HepG2 (cell line): ENCODE measurements around the gene CHCHD6. TPM values are rescaled to one million over a fixed set of nuclear protein-coding genes. Genes with fewer than 3 reads are reported as not detected.

Source experiments
- ATAC-seq: fragments of 200-7000 bp; cut with Tn5 transposase; 3 replicates; pipeline ENCODE4 v1.9.1; 2020; ENCODE audit warnings: mild to moderate bottlenecking, moderate library complexity
- BruUV-seq: library from RNA; stranded (reverse); fragments of 400-500 nt; replicated peaks from 2 replicates; lab custom pipeline; 2021; lab: Mats Ljungman, UMichigan
- CTCF ChIA-PET: fragments of 300-600 bp; formaldehyde crosslinking; extraction: SDS; loops from one replicate; lab custom pipeline; 2021; ENCODE audit warnings: low total read pairs, inconsistent platforms, low intra/inter-chr PET ratio; lab: Yijun Ruan, JAX
- POLR2A ChIA-PET: fragments of 350-600 bp; sonication (Branson Sonifier 250); formaldehyde crosslinking; loops from one replicate; lab custom pipeline; 2020; ENCODE audit warnings: antibody characterized with exemption, inconsistent platforms; lab: Yijun Ruan, JAX
- DNase-seq: peaks from one replicate; pipeline ENCODE4 v3.0.0-alpha.2; 2015; ENCODE audit warnings: low spot score
- FAIRE-seq: peaks from 3 replicates; lab custom pipeline; 2011; peaks lifted over from hg19 to GRCh38; lab: Jason Lieb, UNC
- H2AFZ ChIP-seq: one replicate; pipeline ENCODE4 v1.6.1; 2011; ENCODE audit warnings: low read length, inconsistent platforms
- H3K27ac ChIP-seq: fragments of 300-600 bp; 3 replicates; pipeline ENCODE4 v1.8.0; 2011; ENCODE audit warnings: mixed run types, mild to moderate bottlenecking, mixed read lengths, low read length, inconsistent platforms; ENCODE audit not compliant: insufficient read depth; ENCODE audit errors: extremely low read length
- H3K27me3 ChIP-seq, 2 experiments: fragments of 200-600 bp in 1 of 2; 2 replicates in 1 of 2; 3 replicates in 1 of 2; pipeline versions ENCODE4 v1.6.0 to v1.8.0; 2011; ENCODE audit warnings: low read length in 2 of 2, mild to moderate bottlenecking in 2 of 2, moderate library complexity in 2 of 2, inconsistent platforms in 1 of 2; ENCODE audit not compliant: insufficient read depth in 2 of 2, control insufficient read depth in 1 of 2
- H3K36me3 ChIP-seq, 2 experiments: fragments of 200-600 bp in 1 of 2; replicated peaks in 1 of 2; 2 replicates in 1 of 2; 3 replicates in 1 of 2; pipeline versions ENCODE4 v1.5.1 to v1.8.0; 2011; ENCODE audit warnings: low read length in 2 of 2, inconsistent platforms in 1 of 2; ENCODE audit not compliant: insufficient read depth in 2 of 2, control insufficient read depth in 1 of 2
- H3K4me1 ChIP-seq: 2 replicates; pipeline ENCODE4 v1.5.1; 2012; ENCODE audit warnings: low read length, inconsistent platforms; ENCODE audit not compliant: insufficient read depth
- H3K4me2 ChIP-seq: 2 replicates; pipeline ENCODE4 v1.6.0; 2011; ENCODE audit warnings: low read depth, low read length, inconsistent platforms
- H3K4me3 ChIP-seq, 3 experiments: fragments of 200-600 bp in 1 of 3; sonication (generic), shearing (Covaris generic) in 1 of 3; replicated peaks in 1 of 3; 2 replicates each; pipeline ENCODE4 v1.5.1; 2011 to 2016; ENCODE audit warnings: low read length in 3 of 3, inconsistent platforms in 2 of 3, low read depth in 2 of 3, mild to moderate bottlenecking in 2 of 3, control low read depth in 1 of 3, mixed read lengths in 1 of 3; ENCODE audit not compliant: insufficient read depth in 1 of 3
- H3K79me2 ChIP-seq: one replicate; pipeline ENCODE4 v1.6.1; 2011; ENCODE audit warnings: low read length, inconsistent platforms; ENCODE audit not compliant: insufficient read depth
- H3K9ac ChIP-seq: 2 replicates; pipeline ENCODE4 v1.6.0; 2011; ENCODE audit warnings: mild to moderate bottlenecking, low read depth, low read length, inconsistent platforms; ENCODE audit not compliant: insufficient read depth
- H3K9me3 ChIP-seq: 2 replicates; pipeline ENCODE4 v1.5.1; 2012; ENCODE audit warnings: mild to moderate bottlenecking, low read length
- H4K20me1 ChIP-seq: 2 replicates; pipeline ENCODE4 v1.6.0; 2011; ENCODE audit warnings: inconsistent platforms, mild to moderate bottlenecking, low read length, moderate library complexity; ENCODE audit not compliant: insufficient read depth
- GATAD2A ChIP-seq: IDR thresholded peaks from 2 replicates; pipeline ENCODE4 v1.6.1; 2016
- HNRNPUL1 ChIP-seq: fragments of 200-400 bp; formaldehyde crosslinking; IDR thresholded peaks from 2 replicates; pipeline ENCODE4 v1.6.1; 2017; ENCODE audit warnings: low read depth, mild to moderate bottlenecking, low read length, moderate library complexity
- REXO4 ChIP-seq: sonication (generic); formaldehyde crosslinking; IDR thresholded peaks from 2 replicates; pipeline ENCODE4 v1.8.0; 2022; ENCODE audit warnings: missing genetic modification reagents, mild to moderate bottlenecking, borderline replicate concordance
- RFXANK ChIP-seq: IDR thresholded peaks from 2 replicates; pipeline ENCODE4 v1.6.1; 2016
- ZNF432 ChIP-seq: sonication (generic); formaldehyde crosslinking; IDR thresholded peaks from 2 replicates; pipeline ENCODE4 v1.5.0; 2020; ENCODE audit warnings: missing genetic modification reagents, mild to moderate bottlenecking, borderline replicate concordance
- ZNF558 ChIP-seq: sonication (generic); formaldehyde crosslinking; IDR thresholded peaks from 2 replicates; pipeline ENCODE4 v1.9.0; 2022; ENCODE audit warnings: mild to moderate bottlenecking, missing genetic modification reagents, borderline replicate concordance
- ZNF678 ChIP-seq: sonication (generic); formaldehyde crosslinking; IDR thresholded peaks from 2 replicates; pipeline ENCODE4 v1.4.0; 2020; ENCODE audit warnings: mild to moderate bottlenecking, missing genetic modification reagents
- WGBS: methylation state at CpG from one replicate; pipeline ENCODE4 v1.1.6; 2017; ENCODE audit warnings: low lambda C conversion rate; 5-methylcytosine and 5-hydroxymethylcytosine counted together
- in situ Hi-C: cut with HindIII; loops from 2 replicates; pipeline ENCODE4 v1.10.0; 2017; ENCODE audit warnings: low pct_unique_long_range_greater_than_20kb; ENCODE audit not compliant: extremely low pct_ligation_motif_present
- intact Hi-C: fragments of 100-400 bp; cut with micrococcal nuclease; formaldehyde crosslinking; loops from one replicate; pipeline ENCODE4 v1.10.0; 2022; ENCODE audit not compliant: unreplicated experiment
- polyA plus RNA-seq, 8 experiments: library from polyadenylated mRNA; depleted of rRNA in 3 of 8; stranded (reverse) in 7 of 8; unstranded in 1 of 8; fragments of >200 nt; fragmentation: Illumina TruSeq in 4 of 8; extraction: Trizol in 4 of 8; gene quantifications; 2 replicates each; pipeline versions ENCODE4 v1.2.1 to v1.2.3, GENCODE V29; 2011 to 2016; ENCODE audit warnings: low read depth in 4 of 8, missing spikeins in 1 of 8, mixed read lengths in 1 of 8; ENCODE audit not compliant: insufficient read depth in 1 of 8
- total RNA-seq, 5 experiments: library from RNA; depleted of rRNA; stranded (reverse); fragments of >200 nt; fragmentation: Illumina TruSeq; extraction: Trizol; gene quantifications; 2 replicates each; pipeline ENCODE4 v1.2.3, GENCODE V29; 2016; ENCODE audit warnings: low read depth in 1 of 5
- TF ChIP-seq, protein P1 (sequence below): sonication (generic); formaldehyde crosslinking; IDR thresholded peaks from 2 replicates; pipeline ENCODE4 v1.5.0; 2020; ENCODE audit warnings: mild to moderate bottlenecking, missing genetic modification reagents, moderate library complexity

Gene CHCHD6
- total and polyA plus RNA-seq, 2 of the 13 experiments (the other 11 are each of a cell fraction or from before 2014, with no cell fraction given): 20.3 to 20.8 TPM

DNA sequence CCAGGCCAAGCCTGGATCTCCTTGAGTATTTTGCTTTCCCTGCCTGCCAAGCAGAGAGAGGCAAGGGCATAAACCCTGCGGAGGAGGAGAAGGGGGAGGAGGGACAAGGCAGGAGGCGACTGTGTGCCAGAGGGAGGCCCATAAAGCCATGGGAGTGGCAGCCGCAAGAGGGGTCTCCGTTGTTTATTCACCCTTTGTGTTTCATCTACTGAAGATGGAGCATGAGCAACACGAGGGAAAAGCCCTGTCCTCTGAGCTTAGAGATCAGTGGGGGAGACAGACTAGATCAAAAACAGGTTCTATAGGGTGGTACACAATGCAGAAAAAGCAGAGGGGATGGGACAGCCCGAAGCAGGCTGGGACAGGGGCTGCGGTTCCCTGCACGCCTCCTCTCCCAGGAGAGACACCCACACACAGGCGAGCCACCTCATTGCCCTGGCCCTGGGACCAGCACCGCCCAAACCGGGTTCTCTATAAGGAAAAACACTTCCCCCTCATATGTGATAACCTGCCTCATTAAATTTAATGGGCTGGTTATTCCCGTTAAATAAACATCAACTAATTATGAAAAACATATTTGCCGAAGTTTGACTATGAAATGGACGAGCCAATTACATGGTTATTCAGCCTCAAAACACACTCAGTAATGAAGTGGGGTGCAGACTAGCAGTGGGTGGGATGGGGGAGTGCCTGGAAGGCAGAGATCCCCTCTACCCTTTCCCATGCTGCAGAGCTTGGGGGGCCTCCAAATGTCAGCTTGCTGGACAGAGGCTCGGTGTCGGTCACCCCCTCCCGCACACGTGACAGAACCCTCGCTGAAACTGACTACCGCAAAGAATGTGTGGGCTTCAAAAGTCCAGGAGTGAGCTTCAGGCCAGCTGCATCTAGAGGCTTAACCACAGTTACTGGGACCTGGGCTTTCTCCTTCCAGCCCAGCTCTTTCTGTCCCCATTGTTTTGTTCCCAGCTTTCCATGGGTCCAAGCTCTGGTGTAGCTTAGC, 264.7 kb downstream of the CHCHD6 start:
- CTCF ChIA-PET: no interaction called here
- ATAC-seq (no peak), DNase-seq (no peak), FAIRE-seq (no peak)
- intact Hi-C loops: no loop called here
- H3K79me2 ChIP-seq: no peaks in the 10 kb centered on the region
- H3K27ac ChIP-seq: no peak overlapping the region
- WGBS: 50% methylated on average over 12 of the region's 20 CpGs
- no peaks in the 10 kb centered on the region for H3K9me3 ChIP-seq
- no peaks in the 10 kb centered on the region for H3K36me3 ChIP-seq
- in situ Hi-C loops: no loop called here
- no peaks in the 10 kb centered on the region for H4K20me1 ChIP-seq
- no peak overlapping the region for H3K4me3 ChIP-seq
- no peak overlapping the region for H2AFZ ChIP-seq
- H3K4me1 ChIP-seq: peaks cover 15% of the 10 kb centered on the region
- no peak for TF ChIP-seq ZNF678 (CRISPR knock-in tag)
- peaks cover 1 to 6% of the 10 kb centered on the region in 2 experiments; a peak in 3 of 5 replicates for H3K27me3 ChIP-seq
- no TSS peak for BruUV-seq
- POLR2A ChIA-PET: no interaction called here
- no peak overlapping the region; the same call in 1 of the 2 replicates for H3K4me2 ChIP-seq
- no peak overlapping the region for H3K9ac ChIP-seq

DNA sequence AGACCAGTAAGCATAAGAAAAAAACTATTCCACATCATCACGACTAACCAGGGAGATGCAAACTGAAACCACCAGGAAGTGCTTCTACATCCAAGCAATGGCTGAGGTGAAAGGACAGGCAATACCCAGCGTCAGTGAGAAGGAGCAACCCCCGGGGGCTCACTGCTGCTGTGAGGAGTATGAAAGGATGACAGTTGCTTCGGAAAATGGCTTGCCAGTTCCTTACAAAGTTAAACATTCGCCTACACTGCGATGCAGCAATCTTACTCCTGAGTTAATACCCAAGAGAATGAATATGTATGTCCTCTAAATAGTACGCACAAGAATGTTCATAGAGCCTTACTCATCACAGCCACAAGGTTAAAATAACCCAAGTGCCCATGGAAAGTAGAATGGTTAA, 265.5 kb downstream of the CHCHD6 start:
- 26% methylated on average over 7 of the region's 7 CpGs for WGBS
- Histone ChIP-seq H2AFZ (no peak overlapping the region), H3K9me3 (peaks cover 1% of the 10 kb centered on the region; the same call in 1 of the 2 replicates), H3K4me3 (no peak overlapping the region), H3K4me2 (no peak overlapping the region), H3K79me2 (no peaks in the 10 kb centered on the region), H3K9ac (no peak overlapping the region), H3K27me3 (peaks cover 1 to 6% of the 10 kb centered on the region in 2 experiments; a peak in 3 of 5 replicates), H3K36me3 (no peaks in the 10 kb centered on the region), H3K4me1 (peaks cover 12% of the 10 kb centered on the region; the same call in 1 of the 2 replicates), H4K20me1 (no peaks in the 10 kb centered on the region), H3K27ac (no peak overlapping the region)
- no peak for ATAC-seq
- FAIRE-seq: no peak
- POLR2A ChIA-PET: no interaction called here
- BruUV-seq: no TSS peak
- intact Hi-C loops (no loop called here), in situ Hi-C loops (no loop called here)
- no peak for DNase-seq
- CTCF ChIA-PET: no interaction called here
- no peak for TF ChIP-seq RFXANK
- no peak for TF ChIP-seq ZNF432 (CRISPR knock-in tag)
- no peak for TF ChIP-seq GATAD2A (CRISPR knock-in tag)
- TF ChIP-seq REXO4 (CRISPR knock-in tag): no peak
- TF ChIP-seq HNRNPUL1: no peak
- no peak for TF ChIP-seq ZNF558
- TF ChIP-seq, protein P1, sequence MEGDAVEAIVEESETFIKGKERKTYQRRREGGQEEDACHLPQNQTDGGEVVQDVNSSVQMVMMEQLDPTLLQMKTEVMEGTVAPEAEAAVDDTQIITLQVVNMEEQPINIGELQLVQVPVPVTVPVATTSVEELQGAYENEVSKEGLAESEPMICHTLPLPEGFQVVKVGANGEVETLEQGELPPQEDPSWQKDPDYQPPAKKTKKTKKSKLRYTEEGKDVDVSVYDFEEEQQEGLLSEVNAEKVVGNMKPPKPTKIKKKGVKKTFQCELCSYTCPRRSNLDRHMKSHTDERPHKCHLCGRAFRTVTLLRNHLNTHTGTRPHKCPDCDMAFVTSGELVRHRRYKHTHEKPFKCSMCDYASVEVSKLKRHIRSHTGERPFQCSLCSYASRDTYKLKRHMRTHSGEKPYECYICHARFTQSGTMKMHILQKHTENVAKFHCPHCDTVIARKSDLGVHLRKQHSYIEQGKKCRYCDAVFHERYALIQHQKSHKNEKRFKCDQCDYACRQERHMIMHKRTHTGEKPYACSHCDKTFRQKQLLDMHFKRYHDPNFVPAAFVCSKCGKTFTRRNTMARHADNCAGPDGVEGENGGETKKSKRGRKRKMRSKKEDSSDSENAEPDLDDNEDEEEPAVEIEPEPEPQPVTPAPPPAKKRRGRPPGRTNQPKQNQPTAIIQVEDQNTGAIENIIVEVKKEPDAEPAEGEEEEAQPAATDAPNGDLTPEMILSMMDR (CRISPR knock-in tag): no peak
- TF ChIP-seq, all 625 proteins: peak for 0
